Renal cortical epithelial cell (primary cell): ENCODE results near the gene FAM24B. TPM values are rescaled to one million over a fixed set of nuclear protein-coding genes. Genes with fewer than 3 reads are reported as not detected.

Experiments
- DNase-seq: peaks from one replicate; pipeline ENCODE4 v3.0.0-alpha.2; 2011; ENCODE audit warnings: low read depth
- total RNA-seq: library from RNA; depleted of rRNA; stranded (reverse); fragments of >200 nt; gene quantifications from 2 replicates; pipeline ENCODE4 v1.2.3, GENCODE V29; 2014

FAM24B gene
- total RNA-seq, 1 donor from 2014 or later: 5.3 TPM

GRCh38 chr10:122828716-122829255, 50.6 kb downstream of the FAM24B start:
- no peak for DNase-seq

- DNase-seq: no peak
Measured at GRCh38 chr10:122827302-122827701, 52.1 kb downstream of the FAM24B start.

GRCh38 chr10:122822973-122823690, 56.2 kb downstream of the FAM24B start:
- DNase-seq: no peak

GRCh38 chr10:122821808-122822207, 57.6 kb downstream of the FAM24B start:
- no peak for DNase-seq

- no peak for DNase-seq
Measured at GRCh38 chr10:122815458-122815857, 63.9 kb downstream of the FAM24B start.

GRCh38 chr10:122814493-122814892, 64.9 kb downstream of the FAM24B start:
- no peak for DNase-seq

- no peak for DNase-seq
Measured at GRCh38 chr10:122812751-122813150, 66.6 kb downstream of the FAM24B start.

GRCh38 chr10:122802282-122802681, 77.1 kb downstream of the FAM24B start:
- no peak for DNase-seq

Other genes with a start within 250 kb of the FAM24B start
- gene C10orf120, start 179.7 kb downstream of the FAM24B start, total RNA-seq: not detected in 2 replicates
- 0.69 and 1.2 TPM in 2 replicates for gene CUZD1, start 33.7 kb downstream of the FAM24B start, total RNA-seq
- not detected in 2 replicates for gene FAM24A, start 31.0 kb upstream of the FAM24B start, total RNA-seq
- gene C10orf88, start 74.6 kb upstream of the FAM24B start, total RNA-seq: 8.9 and 11.0 TPM in 2 replicates
- 6.4 and 10.4 TPM in 2 replicates for gene PSTK, start 100.8 kb upstream of the FAM24B start, total RNA-seq
- gene IKZF5, start 129.2 kb upstream of the FAM24B start, total RNA-seq: 3.3 and 5.3 TPM in 2 replicates
- gene ACADSB, start 129.4 kb upstream of the FAM24B start, total RNA-seq: 4.2 and 11.0 TPM in 2 replicates